OCI-LY3 (cell line): ENCODE data around the gene MOB1B.
"Not testable (repeated sequence)": the region's sequence is repeated elsewhere in the genome, so short reads cannot be mapped to it uniquely, and the experiment has no call there.

Experiments used
- H2AFZ ChIP-seq: fragments of 200-600, 300-600 bp; shearing (Covaris generic); 2 replicates; pipeline ENCODE4 v1.6.0; 2014; ENCODE audit warnings: antibody characterized with exemption, low read depth, low read length
- H3K27ac ChIP-seq: fragments of 200-600, 300-600 bp; sonication (generic); 2 replicates; pipeline ENCODE4 v1.5.1; 2014; ENCODE audit warnings: mild to moderate bottlenecking, low read length, moderate library complexity, mixed read lengths
- H3K27me3 ChIP-seq: fragments of 200-600, 300-600 bp; sonication (generic); 2 replicates; pipeline ENCODE4 v1.6.1; 2014; ENCODE audit warnings: low read depth, low read length, mixed read lengths
- H3K36me3 ChIP-seq: fragments of 200-600, 300-600 bp; sonication (generic); replicated peaks from 2 replicates; pipeline ENCODE3; 2014; ENCODE audit warnings: low read depth, low read length, mixed read lengths
- H3K4me1 ChIP-seq: fragments of 300-600, 200-600 bp; sonication (generic); 2 replicates; pipeline ENCODE4 v1.6.1; 2014; ENCODE audit warnings: low read length, mixed read lengths
- H3K4me2 ChIP-seq: fragments of 200-600, 300-600 bp; sonication (generic); 2 replicates; pipeline ENCODE4 v1.6.1; 2014; ENCODE audit warnings: low read length, mixed read lengths
- H3K4me3 ChIP-seq: fragments of 300-600, 200-600 bp; sonication (generic); 2 replicates; pipeline ENCODE4 v1.5.1; 2014; ENCODE audit warnings: antibody characterized with exemption, mild to moderate bottlenecking, low read length, moderate library complexity
- H3K79me2 ChIP-seq: fragments of 300-600, 200-600 bp; shearing (Covaris generic); 2 replicates; pipeline ENCODE4 v1.6.1; 2014; ENCODE audit warnings: mild to moderate bottlenecking, low read length, mixed read lengths
- H3K9ac ChIP-seq: fragments of 300-600, 200-600 bp; shearing (Covaris generic); 2 replicates; pipeline ENCODE4 v1.6.0; 2014; ENCODE audit warnings: mild to moderate bottlenecking, low read length, moderate library complexity
- H3K9me3 ChIP-seq: fragments of 200-600, 300-600 bp; shearing (Covaris generic); 2 replicates; pipeline ENCODE4 v1.6.1; 2014; ENCODE audit warnings: low read length, mixed read lengths; ENCODE audit not compliant: insufficient read depth
- H4K20me1 ChIP-seq: fragments of 200-600, 300-600 bp; sonication (generic); 2 replicates; pipeline ENCODE4 v1.6.1; 2016; ENCODE audit warnings: low read length, mixed read lengths; ENCODE audit not compliant: insufficient read depth
- CTCF ChIP-seq: fragments of 200-600, 300-600 bp; sonication (generic); IDR thresholded peaks from 2 replicates; pipeline ENCODE4 v1.5.1; 2014; ENCODE audit warnings: antibody characterized with exemption, low read length, low read depth
- EZH2phosphoT487 ChIP-seq: fragments of 200-600 bp; shearing (Covaris generic); IDR thresholded peaks from 2 replicates; pipeline ENCODE4 v1.6.1; 2018; ENCODE audit warnings: antibody characterized with exemption, mixed run types, low read depth

MOB1B gene

DNA sequence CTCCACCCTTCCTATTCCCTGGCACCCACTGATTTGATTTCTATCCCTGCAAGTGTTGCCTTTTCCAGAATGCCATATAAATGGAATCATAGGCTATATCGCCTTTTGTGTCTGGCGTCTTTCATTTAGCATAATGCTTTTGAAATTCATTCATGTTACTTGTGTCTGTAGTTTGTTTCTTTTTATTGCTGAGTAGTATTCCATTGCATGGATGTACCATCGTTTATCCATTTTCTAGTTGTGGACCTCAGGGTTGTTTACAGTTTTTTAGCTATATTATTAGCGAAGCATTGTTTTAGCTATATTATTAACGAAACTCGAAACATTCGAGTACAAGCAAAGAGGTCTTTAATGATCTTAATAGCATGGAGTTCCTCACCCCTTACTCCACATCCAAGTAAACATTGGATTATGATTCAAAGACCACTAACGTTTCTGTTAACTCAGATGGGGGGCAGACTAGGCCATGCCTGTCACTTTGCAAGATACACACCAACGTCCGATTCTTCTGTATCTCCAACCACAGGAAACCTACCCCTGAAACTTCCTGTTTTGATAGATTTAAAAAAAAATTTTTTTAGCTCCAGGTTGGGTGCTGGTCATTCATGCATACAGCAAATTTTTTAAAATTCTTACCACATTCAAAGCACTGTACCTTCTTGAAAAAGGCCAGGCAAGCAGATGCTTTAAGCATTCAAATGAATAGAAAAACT, 92.4 kb downstream of the MOB1B start:
- Histone ChIP-seq H3K36me3 (peaks cover 21% of the 10 kb centered on the region), H3K79me2 (peaks cover 70% of the 10 kb centered on the region), H3K4me1 (peaks cover 35% of the 10 kb centered on the region), H3K9me3 (no peaks in the 10 kb centered on the region), H2AFZ (no peak overlapping the region), H4K20me1 (peaks cover 28% of the 10 kb centered on the region), H3K4me2 (peak overlapping the region; percentile 97), H3K9ac (peak overlapping the region; percentile 99), H3K27me3 (no peaks in the 10 kb centered on the region), H3K4me3 (peak overlapping the region; percentile 99), H3K27ac (peak overlapping the region; percentile 81)
- TF ChIP-seq CTCF (no peak), EZH2phosphoT487 (no peak)

DNA sequence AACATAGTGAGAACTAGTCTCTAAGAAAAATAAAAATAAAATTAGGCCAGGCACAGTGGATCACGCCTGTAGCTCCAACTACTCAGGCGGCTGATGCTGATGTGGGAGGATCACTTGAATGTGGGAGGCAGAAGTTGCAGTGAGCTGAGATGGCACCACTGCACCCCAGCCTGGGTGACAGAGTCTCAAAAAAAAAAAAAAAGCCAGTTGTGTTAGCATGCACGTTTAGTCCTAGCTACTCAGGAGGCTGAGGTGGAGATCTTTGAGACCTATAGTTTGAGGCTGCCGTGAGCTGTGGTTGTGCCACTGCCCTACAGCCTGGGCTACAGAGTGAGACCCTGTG, 93.8 kb downstream of the MOB1B start:
- Histone ChIP-seq H3K9ac (peak overlapping the region; percentile 50), H3K4me3 (peak overlapping the region; percentile 99), H3K36me3 (peaks cover 21% of the 10 kb centered on the region), H3K4me1 (peaks cover 35% of the 10 kb centered on the region), H3K27ac (peak overlapping the region; percentile 81), H3K27me3 (no peaks in the 10 kb centered on the region), H4K20me1 (peaks cover 30% of the 10 kb centered on the region), H3K79me2 (peaks cover 79% of the 10 kb centered on the region), H3K9me3 (no peaks in the 10 kb centered on the region), H3K4me2 (peak overlapping the region; percentile 97), H2AFZ (no peak overlapping the region)
- TF ChIP-seq EZH2phosphoT487, result no peak

GRCh38 chr4:70997036-70997435, 94.9 kb downstream of the MOB1B start:
- Histone ChIP-seq H3K27ac (peak overlapping the region; percentile 81; the same call in 1 of the 2 replicates), H4K20me1 (peaks cover 35% of the 10 kb centered on the region), H3K9me3 (no peaks in the 10 kb centered on the region), H2AFZ (no peak overlapping the region), H3K36me3 (peaks cover 21% of the 10 kb centered on the region), H3K4me1 (peaks cover 35% of the 10 kb centered on the region), H3K27me3 (no peaks in the 10 kb centered on the region), H3K79me2 (peaks cover 89% of the 10 kb centered on the region), H3K4me3 (peak overlapping the region; percentile 99), H3K4me2 (peak overlapping the region; percentile 97), H3K9ac (peak overlapping the region; percentile 50)
- no peak for TF ChIP-seq EZH2phosphoT487
- no peak for TF ChIP-seq CTCF

- Histone ChIP-seq H2AFZ (no peak overlapping the region), H3K9ac (0 out of 2 replicates have a peak overlapping the region, but pooled peaks have one; percentile 3), H3K27me3 (no peaks in the 10 kb centered on the region), H3K27ac (peak overlapping the region; percentile 81; the same call in 1 of the 2 replicates), H3K4me2 (peak overlapping the region; percentile 97), H3K4me3 (peak overlapping the region; percentile 99), H3K9me3 (no peaks in the 10 kb centered on the region), H3K4me1 (peaks cover 30% of the 10 kb centered on the region), H4K20me1 (peaks cover 35% of the 10 kb centered on the region), H3K36me3 (peaks cover 21% of the 10 kb centered on the region), H3K79me2 (peaks cover 89% of the 10 kb centered on the region)
- TF ChIP-seq CTCF (no peak), EZH2phosphoT487 (no peak)
Observed at GRCh38 chr4:70997546-70997945, 95.4 kb downstream of the MOB1B start.

DNA sequence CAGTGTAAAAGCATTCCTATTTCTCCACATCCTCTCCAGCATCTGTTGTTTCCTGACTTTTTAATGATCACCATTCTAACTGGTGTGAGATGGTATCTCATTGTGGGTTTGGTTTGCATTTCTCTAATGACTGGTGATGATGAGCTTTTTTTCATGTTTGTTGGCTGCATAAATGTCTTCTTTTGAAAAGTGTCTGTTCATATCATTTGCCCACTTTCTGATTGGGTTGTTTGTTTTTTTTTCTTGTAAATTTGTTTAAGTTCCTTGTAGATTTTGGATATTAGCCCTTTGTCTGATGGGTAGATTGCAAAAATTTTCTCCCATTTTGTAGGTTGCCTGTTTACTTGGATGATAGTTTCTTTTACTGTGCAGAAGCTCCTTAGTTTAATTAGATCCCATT, 97.5 kb downstream of the MOB1B start:
- Histone ChIP-seq H3K79me2 (peaks cover 92% of the 10 kb centered on the region), H3K36me3 (peaks cover 21% of the 10 kb centered on the region), H4K20me1 (peaks cover 48% of the 10 kb centered on the region), H3K4me1 (peaks cover 44% of the 10 kb centered on the region)
- H2AFZ ChIP-seq, H3K9ac ChIP-seq, H3K27ac ChIP-seq, H3K27me3 ChIP-seq, H3K4me3 ChIP-seq, H3K9me3 ChIP-seq, H3K4me2 ChIP-seq: not testable (repeated sequence)

GRCh38 chr4:71001363-71001762, 99.2 kb downstream of the MOB1B start:
- H3K9me3 ChIP-seq, H3K4me2 ChIP-seq, H3K27ac ChIP-seq, H3K9ac ChIP-seq, H3K4me3 ChIP-seq, H3K27me3 ChIP-seq, H2AFZ ChIP-seq: not testable (repeated sequence)
- H3K79me2 ChIP-seq, result peaks cover 87% of the 10 kb centered on the region
- H3K4me1 ChIP-seq, result peaks cover 41% of the 10 kb centered on the region
- H4K20me1 ChIP-seq, result peaks cover 35% of the 10 kb centered on the region
- peaks cover 18% of the 10 kb centered on the region for H3K36me3 ChIP-seq
